Transverse colon (tissue), 4 donors: Measurements from ENCODE around the gene ALDH3A2. TPM values are rescaled to one million over a fixed set of nuclear protein-coding genes. Genes with fewer than 3 reads are reported as not detected.

Experiments used
- DNase-seq: peaks from one replicate; pipeline ENCODE4 v3.0.0-alpha.2; 2019
- H3K27ac ChIP-seq, 4 donors: fragments of 200-600 bp; sonication (generic); 2 replicates each; pipeline ENCODE4 v1.5.1; 2016 to 2018; ENCODE audit warnings: inconsistent platforms in 4 of 4
- H3K27me3 ChIP-seq: fragments of 200-600 bp; sonication (generic); 2 replicates; pipeline ENCODE4 v1.5.1; 2017; ENCODE audit warnings: inconsistent platforms
- H3K36me3 ChIP-seq, 4 donors: fragments of 200-600 bp; sonication (generic); 2 replicates each; pipeline ENCODE4 v1.5.1; 2017 to 2019; ENCODE audit warnings: inconsistent platforms in 4 of 4
- H3K4me1 ChIP-seq, 4 donors: fragments of 200-600 bp; sonication (generic); 2 replicates each; pipeline ENCODE4 v1.5.1; 2017 to 2020; ENCODE audit warnings: inconsistent platforms in 4 of 4
- H3K4me3 ChIP-seq, 4 donors: fragments of 200-600 bp; sonication (generic); 1 replicate in 1 of 4; 2 replicates in 3 of 4; pipeline versions ENCODE4 v1.5.1 to v1.6.1; 2017 to 2019; ENCODE audit warnings: inconsistent platforms in 4 of 4
- H3K9me3 ChIP-seq, 2 donors: fragments of 200-600 bp; sonication (generic); 2 replicates each; pipeline ENCODE4 v1.5.1; 2017 to 2019; ENCODE audit warnings: inconsistent platforms in 2 of 2
- CTCF ChIP-seq, 5 experiments: fragments of 200-600 bp in 3 of 5; fragments of 450-650 bp in 2 of 5; sonication (generic) in 3 of 5; IDR thresholded peaks; 1 replicate in 2 of 5; 2 replicates in 3 of 5; pipeline ENCODE4 v1.5.1; 2016 to 2017; ENCODE audit warnings: antibody characterized with exemption in 5 of 5, inconsistent platforms in 3 of 5, mild to moderate bottlenecking in 2 of 5, moderate library complexity in 1 of 5
- EP300 ChIP-seq: sonication (generic); formaldehyde crosslinking; IDR thresholded peaks from one replicate; pipeline ENCODE4 v1.6.1; 2017; ENCODE audit warnings: antibody characterized with exemption, low read depth
- POLR2A ChIP-seq: fragments of 450-650 bp; IDR thresholded peaks from one replicate; pipeline ENCODE4 v1.6.1; 2016; ENCODE audit warnings: antibody characterized with exemption, mild to moderate bottlenecking, moderate library complexity
- POLR2AphosphoS5 ChIP-seq, 3 donors: sonication (generic); formaldehyde crosslinking; IDR thresholded peaks; one replicate each; pipeline ENCODE4 v1.6.1; 2016; ENCODE audit warnings: antibody characterized with exemption in 3 of 3
- WGBS, 2 donors: methylation state at CpG; one replicate each; pipeline ENCODE4 v1.1.5; 2018; ENCODE audit warnings: low coverage in 1 of 2; 5-methylcytosine and 5-hydroxymethylcytosine counted together
- in situ Hi-C, 4 donors: fragments of 200-750 bp; cut with MboI; loops; one replicate each; pipeline versions ENCODE4 v1.15.0 to v1.15.1; 2017; ENCODE audit warnings: low sequenced_read_pairs in 3 of 4, low pct_ligation_motif_present in 1 of 4, low pct_unique_long_range_greater_than_20kb in 1 of 4
- intact Hi-C: fragments of 100-400 bp; cut with DNase I; formaldehyde crosslinking; loops from one replicate; pipeline ENCODE4 v1.15.1; 2023; ENCODE audit warnings: low total_unique reads
- total RNA-seq, 4 donors: library from RNA; depleted of rRNA; stranded (reverse); fragments of >200 nt; gene quantifications; one replicate each; pipeline ENCODE4 v1.1.0, GENCODE V29; 2016

ALDH3A2 gene
- total RNA-seq, 4 donors from 2014 or later: 44.5 to 199 (median 119) TPM

- no peaks in the 10 kb centered on the region for H3K9me3 ChIP-seq
- H3K4me1 ChIP-seq: no peaks in the 10 kb centered on the region
- no peaks in the 10 kb centered on the region for H3K36me3 ChIP-seq
- in situ Hi-C loops (loop anchor here in 2 of 4 donors (10.0 to 25.0 kb wide), 3 partner anchors 117 to 270 kb away; partner anchors contain the start of gene B9D1 (in 1 of the 2)), intact Hi-C loops (no loop called here)
- H3K27me3 ChIP-seq: no peaks in the 10 kb centered on the region
- H3K4me3 ChIP-seq: no peak overlapping the region
- DNase-seq: no peak
- no peak overlapping the region for H3K27ac ChIP-seq
- WGBS, 2 donors: 59 to 64% methylated on average over 2 of the region's 2 CpGs
- TF ChIP-seq CTCF (IDR thresholded peaks at IDR 0.05) (no peak), EP300 (no peak), POLR2A (no peak), POLR2AphosphoS5 (IDR thresholded peaks at IDR 0.05) (no peak)
Measured at GRCh38 chr17:19631905-19632304, 16.6 kb upstream of the ALDH3A2 start.

DNA sequence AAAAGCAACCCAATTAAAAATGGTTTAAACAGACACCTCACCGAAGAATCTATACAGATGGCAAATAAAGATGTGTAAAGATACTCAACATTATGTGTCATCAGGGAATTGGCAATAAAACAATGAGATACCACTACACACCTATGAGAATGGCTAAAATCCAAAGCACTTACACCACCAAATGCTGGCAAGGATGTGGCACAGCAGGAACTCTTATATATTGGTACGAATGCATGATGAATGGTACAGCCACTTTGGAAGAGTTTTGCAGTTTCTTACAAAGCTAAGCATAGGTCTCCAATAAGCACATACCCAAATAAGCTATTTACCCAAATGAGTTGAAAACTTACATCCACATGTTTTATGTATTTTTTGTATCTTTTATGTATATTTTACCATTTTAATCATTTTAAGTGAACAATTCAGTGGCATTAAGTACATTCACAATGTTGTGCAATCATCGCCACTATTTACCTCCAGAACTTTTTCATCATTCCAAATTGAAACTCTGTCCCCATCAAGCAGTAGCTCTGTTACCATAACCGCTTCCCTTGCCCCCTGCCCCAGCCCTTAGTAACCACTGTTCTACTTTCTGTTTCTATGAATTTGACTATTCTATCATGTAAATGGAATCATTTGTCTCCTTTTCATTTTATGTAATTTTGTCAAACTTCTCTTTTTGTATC is 6.7 kb upstream of the ALDH3A2 start:
- in situ Hi-C loops (loop anchor here in 3 of 4 donors (5.0 to 25.0 kb wide), 4 partner anchors 125 to 280 kb away; partner anchors contain the start of gene B9D1 (in 1 of the 3)), intact Hi-C loops (loop anchor here (10.0 kb wide), 1 partner anchor 127 kb away; no protein-coding TSS in a partner anchor)
- DNase-seq: no peak
- H3K9me3 ChIP-seq: peaks cover 0 to 5% of the 10 kb centered on the region in 2 donors
- H3K27ac ChIP-seq: no peak overlapping the region
- WGBS, 2 donors: 66 to 77% methylated on average over 4 of the region's 4 CpGs
- TF ChIP-seq POLR2AphosphoS5 (IDR thresholded peaks at IDR 0.05) (no peak), POLR2A (no peak), CTCF (IDR thresholded peaks at IDR 0.05) (no peak), EP300 (no peak)
- no peaks in the 10 kb centered on the region for H3K36me3 ChIP-seq
- peaks cover under 1 to 9% (median 5%) of the 10 kb centered on the region in 4 donors for H3K4me1 ChIP-seq
- no peaks in the 10 kb centered on the region for H3K27me3 ChIP-seq
- H3K4me3 ChIP-seq: no peak overlapping the region

DNA sequence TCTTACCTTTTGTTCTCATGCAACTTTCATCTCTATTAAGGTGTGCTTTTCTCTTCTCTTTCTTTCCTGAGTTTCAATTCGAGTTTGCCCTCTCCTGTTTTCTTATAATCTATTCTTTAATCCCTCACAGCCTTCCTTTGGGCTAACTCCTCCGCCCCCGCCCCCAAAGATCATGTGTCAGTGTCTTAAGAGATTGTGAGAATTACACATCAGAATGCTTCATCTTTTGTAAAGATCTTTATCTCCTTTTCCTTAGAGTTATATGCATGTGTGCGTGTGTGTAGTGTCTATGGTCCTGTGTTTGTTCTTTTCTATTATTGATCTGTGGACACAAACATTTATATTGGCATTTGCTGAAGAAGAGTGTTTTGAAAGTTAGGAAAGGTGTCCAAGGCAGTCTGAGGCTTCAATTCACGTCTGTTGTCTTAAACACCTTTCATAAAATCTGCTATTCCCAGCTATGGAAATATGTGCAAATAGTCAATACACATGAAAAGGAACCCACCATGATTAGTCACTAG is 6.1 kb upstream of the ALDH3A2 start:
- TF ChIP-seq POLR2A (no peak), EP300 (no peak), POLR2AphosphoS5 (IDR thresholded peaks at IDR 0.05) (no peak), CTCF (IDR thresholded peaks at IDR 0.05) (no peak)
- no peak overlapping the region for H3K4me3 ChIP-seq
- H3K27me3 ChIP-seq: no peaks in the 10 kb centered on the region
- no peak overlapping the region for H3K27ac ChIP-seq
- 67 to 74% methylated on average over 5 of the region's 5 CpGs for WGBS, 2 donors
- intact Hi-C loops: loop anchor here (10.0 kb wide), 1 partner anchor 128 kb away; no protein-coding TSS in a partner anchor
- H3K4me1 ChIP-seq: peaks cover 7 to 15% (median 8%) of the 10 kb centered on the region in 4 donors
- H3K36me3 ChIP-seq: no peaks in the 10 kb centered on the region
- H3K9me3 ChIP-seq: peaks cover 0 to 5% of the 10 kb centered on the region in 2 donors
- in situ Hi-C loops: loop anchor here in 3 of 4 donors (5.0 to 25.0 kb wide), 4 partner anchors 125 to 280 kb away; partner anchors contain the start of gene B9D1 (in 1 of the 3)
- DNase-seq: no peak

GRCh38 chr17:19644493-19645210 is 3.9 kb upstream of the ALDH3A2 start:
- no peaks in the 10 kb centered on the region for H3K27me3 ChIP-seq
- H3K4me3 ChIP-seq: no peak overlapping the region
- H3K9me3 ChIP-seq: no peaks in the 10 kb centered on the region
- DNase-seq: no peak
- intact Hi-C loops: loop anchor here (5.0 to 10.0 kb wide), 3 partner anchors 83 to 130 kb away; partner anchors contain the start of gene ALDH3A1
- H3K4me1 ChIP-seq: peaks cover 7 to 27% (median 17%) of the 10 kb centered on the region in 4 donors
- no peak for TF ChIP-seq POLR2A
- no peak for TF ChIP-seq POLR2AphosphoS5 (IDR thresholded peaks at IDR 0.05)
- no peak for TF ChIP-seq EP300
- TF ChIP-seq CTCF (IDR thresholded peaks at IDR 0.05): no peak
- in situ Hi-C loops: loop anchor here in 3 of 4 donors (5.0 to 25.0 kb wide), 4 partner anchors 127 to 282 kb away; partner anchors contain the start of gene B9D1 (in 1 of the 3)
- WGBS, 2 donors: 87 to 92% methylated on average over 5 of the region's 5 CpGs
- no peak overlapping the region for H3K27ac ChIP-seq
- H3K36me3 ChIP-seq: no peaks in the 10 kb centered on the region
